ENCODE results near the gene SMO.
"Not testable (repeated sequence)": the region's sequence is repeated elsewhere in the genome, so short reads cannot be mapped to it uniquely, and the experiment has no call there.

The SMO gene

GRCh38 chr7:129170441-129171021 lies 17.9 kb upstream of the SMO start:
- Histone ChIP-seq H3K4me3 (ENCODE audit: low read depth, low read length, poor library complexity, severe bottlenecking) (no peak overlapping the region), H3K36me3 (ENCODE audit: insufficient read depth, low read length) (0 out of 2 replicates have a peak, but pooled peaks cover 10% of the 10 kb centered on the region), H3K27me3 (ENCODE audit: insufficient read depth, low read length) (no peaks in the 10 kb centered on the region), H3F3A (ENCODE audit: insufficient read depth, low read length) (no peaks in the 10 kb centered on the region), H4K20me1 (ENCODE audit: insufficient read depth, low read length) (no peaks in the 10 kb centered on the region), H3K9ac (ENCODE audit: low read length) (no peak overlapping the region), H3K9me3 (ENCODE audit: low read length) (no peaks in the 10 kb centered on the region), H3K4me1 (ENCODE audit: insufficient read depth, low read length, severe bottlenecking) (peaks cover 17% of the 10 kb centered on the region), H3K27ac (ENCODE audit: low read depth, low read length, poor library complexity, severe bottlenecking) (no peak overlapping the region), H3K79me2 (ENCODE audit: insufficient read depth, low read length) (no peaks in the 10 kb centered on the region), H3K9me2 (ENCODE audit: low read depth, low read length) (no peaks in the 10 kb centered on the region), H2AFZ (ENCODE audit: low read length) (no peak overlapping the region), H3K4me2 (ENCODE audit: low read length) (no peak overlapping the region)
- TF ChIP-seq CTCF (IDR thresholded peaks at IDR 0.05; ENCODE audit: low read length) (no peak), EZH2 (IDR thresholded peaks at IDR 0.05; ENCODE audit: borderline replicate concordance, low read length) (no peak)

GRCh38 chr7:129173861-129174260 lies 14.6 kb upstream of the SMO start:
- H3K27ac ChIP-seq (ENCODE audit: low read depth, low read length, poor library complexity, severe bottlenecking); H3K4me3 ChIP-seq (ENCODE audit: low read depth, low read length, poor library complexity, severe bottlenecking); H3K9me2 ChIP-seq (ENCODE audit: low read depth, low read length); H3K9me3 ChIP-seq (ENCODE audit: low read length); H3K4me2 ChIP-seq (ENCODE audit: low read length); H3K79me2 ChIP-seq (ENCODE audit: insufficient read depth, low read length); H3K36me3 ChIP-seq (ENCODE audit: insufficient read depth, low read length); H3F3A ChIP-seq (ENCODE audit: insufficient read depth, low read length); H2AFZ ChIP-seq (ENCODE audit: low read length); H3K9ac ChIP-seq (ENCODE audit: low read length); H3K27me3 ChIP-seq (ENCODE audit: insufficient read depth, low read length); H4K20me1 ChIP-seq (ENCODE audit: insufficient read depth, low read length): not testable (repeated sequence)
- H3K4me1 ChIP-seq (ENCODE audit: insufficient read depth, low read length, severe bottlenecking) = peaks cover 14% of the 10 kb centered on the region

GRCh38 chr7:129176916-129177710 lies 11.3 kb upstream of the SMO start:
- H3K27ac ChIP-seq (ENCODE audit: low read depth, low read length, poor library complexity, severe bottlenecking) = no peak overlapping the region
- no peaks in the 10 kb centered on the region for H3K4me1 ChIP-seq (ENCODE audit: insufficient read depth, low read length, severe bottlenecking)
- H4K20me1 ChIP-seq (ENCODE audit: insufficient read depth, low read length) = no peaks in the 10 kb centered on the region
- H3K79me2 ChIP-seq (ENCODE audit: insufficient read depth, low read length) = no peaks in the 10 kb centered on the region
- H3F3A ChIP-seq (ENCODE audit: insufficient read depth, low read length) = no peaks in the 10 kb centered on the region
- H3K27me3 ChIP-seq (ENCODE audit: insufficient read depth, low read length) = peaks cover 7% of the 10 kb centered on the region; the same call in 1 of the 2 replicates
- no peaks in the 10 kb centered on the region for H3K36me3 ChIP-seq (ENCODE audit: insufficient read depth, low read length)
- TF ChIP-seq CTCF (IDR thresholded peaks at IDR 0.05; ENCODE audit: low read length) (no peak), EZH2 (IDR thresholded peaks at IDR 0.05; ENCODE audit: borderline replicate concordance, low read length) (no peak)
- H3K9me2 ChIP-seq (ENCODE audit: low read depth, low read length) = no peaks in the 10 kb centered on the region
- H3K9ac ChIP-seq (ENCODE audit: low read length) = no peak overlapping the region
- H3K9me3 ChIP-seq (ENCODE audit: low read length) = peaks cover 2% of the 10 kb centered on the region; the same call in 1 of the 2 replicates
- H2AFZ ChIP-seq (ENCODE audit: low read length) = no peak overlapping the region
- H3K4me3 ChIP-seq (ENCODE audit: low read depth, low read length, poor library complexity, severe bottlenecking) = no peak overlapping the region
- H3K4me2 ChIP-seq (ENCODE audit: low read length) = no peak overlapping the region

Data from OCI-LY1 (cell line).